ENCODE results near the gene RAB27B. TPM values are rescaled to one million over a fixed set of nuclear protein-coding genes. Genes with fewer than 3 reads are reported as not detected.

Gene RAB27B
- total RNA-seq, 1 donor from 2014 or later = 5.0 TPM

GRCh38 chr18:54882318-54882717 lies 54.0 kb downstream of the RAB27B start:
- Histone ChIP-seq H3K4me3 (no peak overlapping the region), H3K4me1 (peaks cover 18% of the 10 kb centered on the region), H3K27ac (no peak overlapping the region), H3K9me3 (ENCODE audit: low read depth) (no peaks in the 10 kb centered on the region), H2AFZ (replicated peaks) (no peak overlapping the region), H3K9ac (no peak overlapping the region), H3K36me3 (no peaks in the 10 kb centered on the region), H4K20me1 (ENCODE audit: low read depth) (no peaks in the 10 kb centered on the region), H3K27me3 (no peaks in the 10 kb centered on the region), H3K79me2 (ENCODE audit: low read depth) (no peaks in the 10 kb centered on the region), H3F3A (ENCODE audit: low read depth) (no peaks in the 10 kb centered on the region), H3K4me2 (peak overlapping the region; percentile 29)
- H3K36me3 Mint-ChIP-seq = no peaks in the 10 kb centered on the region
- no peak overlapping the region for H3K27ac Mint-ChIP-seq
- peaks cover 33% of the 10 kb centered on the region for H3K4me1 Mint-ChIP-seq
- H3K4me3 Mint-ChIP-seq = no peak overlapping the region
- peak; percentile 7 for DNase-seq (ENCODE audit: low spot score)
- no peak for TF ChIP-seq EZH2 (IDR thresholded peaks at IDR 0.05)
- TF ChIP-seq CTCF (IDR thresholded peaks at IDR 0.05) = no peak
- no peak for TF ChIP-seq EZH2phosphoT487 (IDR thresholded peaks at IDR 0.05)
- H3K9me3 Mint-ChIP-seq = peaks cover 3% of the 10 kb centered on the region
- peaks cover 2% of the 10 kb centered on the region for H3K27me3 Mint-ChIP-seq (ENCODE audit: insufficient read depth, low read depth)

- no peak overlapping the region for H3K4me3 Mint-ChIP-seq
- no peaks in the 10 kb centered on the region for H3F3A ChIP-seq (ENCODE audit: low read depth)
- H3K27ac ChIP-seq = no peak overlapping the region
- no peaks in the 10 kb centered on the region for H4K20me1 ChIP-seq (ENCODE audit: low read depth)
- H3K4me3 ChIP-seq = no peak overlapping the region
- no peak for TF ChIP-seq EZH2 (IDR thresholded peaks at IDR 0.05)
- no peak for TF ChIP-seq CTCF (IDR thresholded peaks at IDR 0.05)
- no peak for TF ChIP-seq EZH2phosphoT487 (IDR thresholded peaks at IDR 0.05)
- no peak overlapping the region for H3K4me2 ChIP-seq
- no peaks in the 10 kb centered on the region for H3K36me3 Mint-ChIP-seq
- no peak overlapping the region for H3K9ac ChIP-seq
- no peaks in the 10 kb centered on the region for H3K79me2 ChIP-seq (ENCODE audit: low read depth)
- no peaks in the 10 kb centered on the region for H3K9me3 ChIP-seq (ENCODE audit: low read depth)
- DNase-seq (ENCODE audit: low spot score) = no peak
- H3K27me3 ChIP-seq = no peaks in the 10 kb centered on the region
- H3K36me3 ChIP-seq = no peaks in the 10 kb centered on the region
- peaks cover 2% of the 10 kb centered on the region for H3K27me3 Mint-ChIP-seq (ENCODE audit: insufficient read depth, low read depth)
- H3K9me3 Mint-ChIP-seq = peaks cover 3% of the 10 kb centered on the region
- H3K27ac Mint-ChIP-seq = no peak overlapping the region
- peaks cover 18% of the 10 kb centered on the region for H3K4me1 ChIP-seq
- H3K4me1 Mint-ChIP-seq = peaks cover 24% of the 10 kb centered on the region
- no peak overlapping the region for H2AFZ ChIP-seq (replicated peaks)
These were observed 55.7 kb downstream of the RAB27B start for GRCh38 chr18:54883816-54884604.

- Histone ChIP-seq H3K4me1 (no peaks in the 10 kb centered on the region), H3F3A (ENCODE audit: low read depth) (no peaks in the 10 kb centered on the region), H3K36me3 (no peaks in the 10 kb centered on the region), H3K4me2 (no peak overlapping the region), H3K4me3 (no peak overlapping the region), H3K9me3 (ENCODE audit: low read depth) (no peaks in the 10 kb centered on the region), H3K79me2 (ENCODE audit: low read depth) (no peaks in the 10 kb centered on the region), H3K27ac (no peak overlapping the region), H4K20me1 (ENCODE audit: low read depth) (no peaks in the 10 kb centered on the region), H3K9ac (no peak overlapping the region), H2AFZ (replicated peaks) (no peak overlapping the region), H3K27me3 (no peaks in the 10 kb centered on the region)
- peaks cover 3% of the 10 kb centered on the region for H3K9me3 Mint-ChIP-seq
- TF ChIP-seq EZH2phosphoT487 (IDR thresholded peaks at IDR 0.05) = no peak
- no peak for TF ChIP-seq CTCF (IDR thresholded peaks at IDR 0.05)
- H3K36me3 Mint-ChIP-seq = no peaks in the 10 kb centered on the region
- DNase-seq (ENCODE audit: low spot score) = no peak
- H3K27ac Mint-ChIP-seq = no peak overlapping the region
- H3K4me3 Mint-ChIP-seq = no peak overlapping the region
- H3K27me3 Mint-ChIP-seq (ENCODE audit: insufficient read depth, low read depth) = peaks cover 2% of the 10 kb centered on the region
- H3K4me1 Mint-ChIP-seq = no peaks in the 10 kb centered on the region
These were observed 60.1 kb downstream of the RAB27B start for GRCh38 chr18:54888378-54888777.
